ENCODE measurements around the gene SCAPER. TPM values are rescaled to one million over a fixed set of nuclear protein-coding genes. Genes with fewer than 3 reads are reported as not detected.

The SCAPER gene
- total and polyA plus RNA-seq, 2 donors (not counting 1 experiment from before 2014, with no cell fraction given), result 8.3 to 61.6 TPM

GRCh38 chr15:76363251-76363650 is 541.9 kb downstream of the SCAPER start:
- POLR2A ChIA-PET, result no interaction called here
- peaks cover 0 to 8% of the 10 kb centered on the region in 2 experiments for H3K36me3 ChIP-seq (replicated peaks in 1 of 2; ENCODE audit: control extremely low read depth in 1 of 2, control insufficient read depth in 1 of 2, extremely low read depth in 1 of 2, insufficient read depth in 2 of 2, low read length in 1 of 2)
- H3K27me3 Mint-ChIP-seq, result no peaks in the 10 kb centered on the region
- WGBS (ENCODE audit: insufficient coverage), result no CpG with 5 or more reads among the region's 2 CpGs
- no peak overlapping the region for H3K9ac ChIP-seq (ENCODE audit: low read length)
- DNase-seq (no peak), ATAC-seq (ENCODE audit: low read depth) (no peak)
- no peaks in the 10 kb centered on the region for H3K27me3 ChIP-seq (replicated peaks in 1 of 4; ENCODE audit: control extremely low read depth in 1 of 4, control insufficient read depth in 3 of 4, insufficient read depth in 4 of 4, low read length in 3 of 4)
- no peaks in the 10 kb centered on the region for H3K4me1 Mint-ChIP-seq
- no peaks in the 10 kb centered on the region for H3K79me2 ChIP-seq (ENCODE audit: control insufficient read depth, insufficient read depth, low read length)
- no peak overlapping the region for H3K27ac Mint-ChIP-seq
- CTCF ChIA-PET, result interaction anchor here (1.0 kb wide), 1 partner anchor 12 kb away, joined by 3 read pairs; no protein-coding TSS in a partner anchor
- intact Hi-C loops (cut with micrococcal nuclease), result no loop called here
- H3K4me1 ChIP-seq (ENCODE audit: control insufficient read depth in 2 of 2, insufficient read depth in 2 of 2, low read length in 2 of 2), result no peaks in the 10 kb centered on the region
- no peak overlapping the region for H3K4me3 ChIP-seq (ENCODE audit: control extremely low read depth in 1 of 5, extremely low read depth in 1 of 5, insufficient read depth in 1 of 5, low read depth in 2 of 5, low read length in 4 of 5)
- no peaks in the 10 kb centered on the region for H4K20me1 ChIP-seq (ENCODE audit: control insufficient read depth, insufficient read depth, low read length, poor library complexity, severe bottlenecking)
- no peak overlapping the region for H3K27ac ChIP-seq (ENCODE audit: low read length in 2 of 2)
- H2AFZ ChIP-seq (ENCODE audit: insufficient read depth, low read depth, low read length, poor library complexity, severe bottlenecking), result no peak overlapping the region
- no peaks in the 10 kb centered on the region for H3K9me3 Mint-ChIP-seq (ENCODE audit: insufficient read depth)
- TF ChIP-seq CTCF (IDR thresholded peaks at IDR 0.05) (no peak), EZH2 (IDR thresholded peaks at IDR 0.05; ENCODE audit: borderline replicate concordance, insufficient read depth, low read depth, low read length, poor library complexity, severe bottlenecking) (no peak)
- no peaks in the 10 kb centered on the region for H3K9me3 ChIP-seq (ENCODE audit: control extremely low read depth in 1 of 3, control insufficient read depth in 2 of 3, insufficient read depth in 1 of 3, low read length in 2 of 3)
- H3K4me3 Mint-ChIP-seq, result no peak overlapping the region
- no peak overlapping the region for H3K4me2 ChIP-seq (replicated peaks; ENCODE audit: low read depth, low read length, poor library complexity, severe bottlenecking)

GRCh38 chr15:76360416-76360815 is 544.7 kb downstream of the SCAPER start:
- no peak overlapping the region for H3K9ac ChIP-seq (ENCODE audit: low read length)
- no peak overlapping the region for H3K4me3 ChIP-seq (ENCODE audit: control extremely low read depth in 1 of 5, extremely low read depth in 1 of 5, insufficient read depth in 1 of 5, low read depth in 2 of 5, low read length in 4 of 5)
- Mint-ChIP-seq H3K27ac (no peak overlapping the region), H3K4me1 (no peaks in the 10 kb centered on the region), H3K4me3 (no peak overlapping the region), H3K9me3 (ENCODE audit: insufficient read depth) (no peaks in the 10 kb centered on the region), H3K27me3 (no peaks in the 10 kb centered on the region)
- no peak for DNase-seq
- no peaks in the 10 kb centered on the region for H3K4me1 ChIP-seq (ENCODE audit: control insufficient read depth in 2 of 2, insufficient read depth in 2 of 2, low read length in 2 of 2)
- H2AFZ ChIP-seq (ENCODE audit: insufficient read depth, low read depth, low read length, poor library complexity, severe bottlenecking), result no peak overlapping the region
- TF ChIP-seq EZH2 (IDR thresholded peaks at IDR 0.05; ENCODE audit: borderline replicate concordance, insufficient read depth, low read depth, low read length, poor library complexity, severe bottlenecking) (no peak), CTCF (IDR thresholded peaks at IDR 0.05) (no peak)
- intact Hi-C loops (cut with micrococcal nuclease), result no loop called here
- no peaks in the 10 kb centered on the region for H4K20me1 ChIP-seq (ENCODE audit: control insufficient read depth, insufficient read depth, low read length, poor library complexity, severe bottlenecking)
- ChIA-PET POLR2A (no interaction called here), CTCF (no interaction called here)
- no peaks in the 10 kb centered on the region for H3K79me2 ChIP-seq (ENCODE audit: control insufficient read depth, insufficient read depth, low read length)
- no peak overlapping the region for H3K4me2 ChIP-seq (replicated peaks; ENCODE audit: low read depth, low read length, poor library complexity, severe bottlenecking)
- WGBS (ENCODE audit: insufficient coverage), result 92% methylated on average over 3 of the region's 3 CpGs
- no peaks in the 10 kb centered on the region for H3K27me3 ChIP-seq (replicated peaks in 1 of 4; ENCODE audit: control extremely low read depth in 1 of 4, control insufficient read depth in 3 of 4, insufficient read depth in 4 of 4, low read length in 3 of 4)
- ATAC-seq (ENCODE audit: low read depth), result no peak
- no peaks in the 10 kb centered on the region for H3K9me3 ChIP-seq (ENCODE audit: control extremely low read depth in 1 of 3, control insufficient read depth in 2 of 3, insufficient read depth in 1 of 3, low read length in 2 of 3)
- H3K36me3 ChIP-seq (replicated peaks in 1 of 2; ENCODE audit: control extremely low read depth in 1 of 2, control insufficient read depth in 1 of 2, extremely low read depth in 1 of 2, insufficient read depth in 2 of 2, low read length in 1 of 2), result peaks cover 0 to 3% of the 10 kb centered on the region in 2 experiments
- no peak overlapping the region for H3K27ac ChIP-seq (ENCODE audit: low read length in 2 of 2)
